Liver (tissue), 9 donors: ENCODE data around the gene PPP2R2C. TPM values are rescaled to one million over a fixed set of nuclear protein-coding genes. Genes with fewer than 3 reads are reported as not detected.

Experiments
- DNase-seq: peaks from one replicate; pipeline ENCODE4 v3.0.0-alpha.2; 2017; ENCODE audit warnings: low spot score
- H3K27ac ChIP-seq, 2 donors: one replicate each; pipeline ENCODE4 v1.7.0; 2013; ENCODE audit warnings: inconsistent platforms in 2 of 2, low read length in 2 of 2, control low read depth in 1 of 2, low read depth in 1 of 2, mild to moderate bottlenecking in 1 of 2
- H3K27me3 ChIP-seq, 4 donors: one replicate each; pipeline versions ENCODE4 v1.6.1 to v1.7.0; 2013; ENCODE audit warnings: low read length in 3 of 4, inconsistent platforms in 1 of 4, mild to moderate bottlenecking in 1 of 4, moderate library complexity in 1 of 4; ENCODE audit not compliant: control insufficient read depth in 4 of 4, insufficient read depth in 4 of 4
- H3K36me3 ChIP-seq, 4 donors: one replicate each; pipeline versions ENCODE4 v1.6.1 to v1.7.0; 2013; ENCODE audit warnings: low read length in 3 of 4, mild to moderate bottlenecking in 3 of 4, low read depth in 1 of 4, moderate library complexity in 1 of 4; ENCODE audit not compliant: control insufficient read depth in 4 of 4, insufficient read depth in 3 of 4
- H3K4me1 ChIP-seq, 4 donors: one replicate each; pipeline versions ENCODE4 v1.6.1 to v1.7.0; 2013; ENCODE audit warnings: low read length in 3 of 4, mild to moderate bottlenecking in 3 of 4, moderate library complexity in 1 of 4; ENCODE audit not compliant: control insufficient read depth in 4 of 4, insufficient read depth in 4 of 4
- H3K4me3 ChIP-seq, 3 donors: one replicate each; pipeline versions ENCODE4 v1.6.1 to v1.7.0; 2013; ENCODE audit warnings: low read length in 3 of 3, control low read depth in 1 of 3, low read depth in 1 of 3, mild to moderate bottlenecking in 1 of 3
- H3K9ac ChIP-seq, 2 donors: one replicate each; pipeline ENCODE4 v1.7.0; 2013; ENCODE audit warnings: low read length in 2 of 2, mild to moderate bottlenecking in 2 of 2, moderate library complexity in 2 of 2, control low read depth in 1 of 2, low read depth in 1 of 2
- H3K9me3 ChIP-seq, 4 donors: one replicate each; pipeline versions ENCODE4 v1.6.1 to v1.7.0; 2013; ENCODE audit warnings: low read length in 3 of 4; ENCODE audit not compliant: control insufficient read depth in 4 of 4
- ATF3 ChIP-seq: IDR thresholded peaks from 2 replicates; pipeline ENCODE4 v1.6.1; 2016; ENCODE audit warnings: antibody characterized with exemption
- CTCF ChIP-seq: fragments of 150-350 bp; IDR thresholded peaks from 2 replicates; pipeline ENCODE4 v1.5.1; 2017; ENCODE audit warnings: improper control_type of control experiment, low read depth, low read length; ENCODE audit not compliant: missing input control
- EGR1 ChIP-seq, 2 donors: IDR thresholded peaks; 2 replicates each; pipeline ENCODE4 v1.6.1; 2016 to 2018; ENCODE audit warnings: antibody characterized with exemption in 2 of 2, low read depth in 2 of 2
- FOXA1 ChIP-seq: IDR thresholded peaks from 2 replicates; pipeline ENCODE4 v1.6.1; 2016; ENCODE audit warnings: antibody characterized with exemption
- FOXA2 ChIP-seq: IDR thresholded peaks from 2 replicates; pipeline ENCODE4 v1.6.1; 2016; ENCODE audit warnings: antibody characterized with exemption
- GABPA ChIP-seq, 2 donors: IDR thresholded peaks in 1 of 2; conservative IDR thresholded peaks in 1 of 2; 2 replicates each; pipeline ENCODE4 v1.6.1; 2016; ENCODE audit warnings: antibody characterized with exemption in 2 of 2, mild to moderate bottlenecking in 1 of 2, moderate library complexity in 1 of 2
- HNF4A ChIP-seq, 2 donors: conservative IDR thresholded peaks; 2 replicates each; pipeline ENCODE4 v1.6.1; 2016; ENCODE audit warnings: antibody characterized with exemption in 2 of 2, mild to moderate bottlenecking in 2 of 2
- HNF4G ChIP-seq: IDR thresholded peaks from 2 replicates; pipeline ENCODE4 v1.6.1; 2016; ENCODE audit warnings: antibody characterized with exemption
- JUND ChIP-seq, 2 donors: IDR thresholded peaks; 2 replicates each; pipeline ENCODE4 v1.6.1; 2016; ENCODE audit warnings: antibody characterized with exemption in 2 of 2
- MAX ChIP-seq: IDR thresholded peaks from 2 replicates; pipeline ENCODE4 v1.6.1; 2016; ENCODE audit warnings: antibody characterized with exemption
- NR2F2 ChIP-seq: IDR thresholded peaks from 2 replicates; pipeline ENCODE4 v1.6.1; 2016; ENCODE audit warnings: antibody characterized with exemption
- RAD21 ChIP-seq, 2 donors: IDR thresholded peaks; 2 replicates each; pipeline ENCODE4 v1.6.1; 2016; ENCODE audit warnings: antibody characterized with exemption in 2 of 2, mild to moderate bottlenecking in 2 of 2
- REST ChIP-seq: IDR thresholded peaks from 2 replicates; pipeline ENCODE4 v1.6.1; 2016; ENCODE audit warnings: antibody characterized with exemption, mild to moderate bottlenecking
- RXRA ChIP-seq, 2 donors: IDR thresholded peaks; 2 replicates each; pipeline ENCODE4 v1.6.1; 2017 to 2018; ENCODE audit warnings: antibody characterized with exemption in 2 of 2, mild to moderate bottlenecking in 1 of 2
- TAF1 ChIP-seq: conservative IDR thresholded peaks from 2 replicates; pipeline ENCODE4 v1.6.1; 2016; ENCODE audit warnings: antibody characterized with exemption, mild to moderate bottlenecking
- YY1 ChIP-seq: IDR thresholded peaks from 2 replicates; pipeline ENCODE4 v1.6.1; 2016; ENCODE audit warnings: antibody characterized with exemption, mild to moderate bottlenecking
- ZBTB33 ChIP-seq: IDR thresholded peaks from 2 replicates; pipeline ENCODE4 v1.6.1; 2016; ENCODE audit warnings: antibody characterized with exemption
- WGBS: extraction: QIAGEN DNeasy Blood & Tissue Kit; methylation state at CpG from one replicate; pipeline ENCODE4 v1.1.7; 2013; 5-methylcytosine and 5-hydroxymethylcytosine counted together
- polyA plus RNA-seq, 2 donors: library from polyadenylated mRNA; stranded (reverse) in 1 of 2; unstranded in 1 of 2; fragments of 200-250 nt in 1 of 2; fragments of >200 nt in 1 of 2; fragmentation: Nextera tagmentation in 1 of 2; extraction: Ambion mirVana in 1 of 2; gene quantifications; one replicate each; pipeline versions ENCODE4 v1.2.1 to v1.2.3, GENCODE V29; 2013 to 2015
- total RNA-seq, 2 donors: library from RNA; depleted of rRNA; stranded (reverse); fragments of >200 nt; gene quantifications; one replicate each; pipeline ENCODE4 v1.2.3, GENCODE V29; 2014
- donor health status: healthy.
- donor health status: healthy.
- donor health status: healthy.
- donor health status: healthy.
- donor health status: healthy.

PPP2R2C gene
- total and polyA plus RNA-seq, 4 donors, result under 0.01 to 0.01 TPM; not detected in 2

- H3K9me3 ChIP-seq, result no peaks in the 10 kb centered on the region
- no peaks in the 10 kb centered on the region for H3K4me1 ChIP-seq
- no peak overlapping the region for H3K4me3 ChIP-seq
- TF ChIP-seq EGR1 (IDR thresholded peaks at IDR 0.05; ENCODE audit: low read depth in 2 of 2), result no peak
- TF ChIP-seq FOXA1, result no peak
- no peak for TF ChIP-seq GABPA (IDR thresholded peaks at IDR 0.05 in 1 of 2, conservative IDR thresholded peaks at IDR 0.05 in 1 of 2)
- no peak for TF ChIP-seq RAD21 (IDR thresholded peaks at IDR 0.05)
- TF ChIP-seq CTCF, result no peak
- no peak for TF ChIP-seq FOXA2
- TF ChIP-seq REST, result no peak
- TF ChIP-seq MAX, result no peak
- no peak for TF ChIP-seq HNF4G
- TF ChIP-seq JUND (IDR thresholded peaks at IDR 0.05), result no peak
- H3K27me3 ChIP-seq, result no peaks in the 10 kb centered on the region
- no peaks in the 10 kb centered on the region for H3K36me3 ChIP-seq
- no peak for DNase-seq
- 59% methylated on average over 2 of the region's 2 CpGs for WGBS
- H3K27ac ChIP-seq, result no peak overlapping the region
- no peak overlapping the region for H3K9ac ChIP-seq
These were observed 151.1 kb downstream of the PPP2R2C start for GRCh38 chr4:6321361-6321760.

- DNase-seq, result no peak
- no peaks in the 10 kb centered on the region for H3K36me3 ChIP-seq
- H3K27ac ChIP-seq, result no peak overlapping the region
- no peaks in the 10 kb centered on the region for H3K27me3 ChIP-seq
- no peaks in the 10 kb centered on the region for H3K9me3 ChIP-seq
- H3K4me3 ChIP-seq, result no peak overlapping the region
- WGBS, result 77% methylated on average over 6 of the region's 6 CpGs
- no peak for TF ChIP-seq NR2F2
- no peak overlapping the region for H3K9ac ChIP-seq
- H3K4me1 ChIP-seq, result no peaks in the 10 kb centered on the region
These were observed 151.8 kb downstream of the PPP2R2C start for GRCh38 chr4:6320663-6321062.

GRCh38 chr4:6319530-6320150 is 152.8 kb downstream of the PPP2R2C start:
- TF ChIP-seq ATF3, result no peak
- no peak for TF ChIP-seq HNF4A (conservative IDR thresholded peaks at IDR 0.05)
- no peak for TF ChIP-seq YY1
- no peak for TF ChIP-seq RXRA (IDR thresholded peaks at IDR 0.05)
- TF ChIP-seq FOXA2, result no peak
- TF ChIP-seq MAX, result no peak
- TF ChIP-seq CTCF, result no peak
- no peak for TF ChIP-seq TAF1
- no peak for TF ChIP-seq FOXA1
- no peak for TF ChIP-seq EGR1 (IDR thresholded peaks at IDR 0.05; ENCODE audit: low read depth in 2 of 2)
- TF ChIP-seq GABPA (IDR thresholded peaks at IDR 0.05 in 1 of 2, conservative IDR thresholded peaks at IDR 0.05 in 1 of 2), result no peak
- TF ChIP-seq ZBTB33, result no peak
- 85% methylated on average over 12 of the region's 12 CpGs for WGBS
- H3K27me3 ChIP-seq, result no peaks in the 10 kb centered on the region
- H3K4me1 ChIP-seq, result no peaks in the 10 kb centered on the region
- no peaks in the 10 kb centered on the region for H3K36me3 ChIP-seq
- H3K9ac ChIP-seq, result no peak overlapping the region
- no peak overlapping the region for H3K27ac ChIP-seq
- no peaks in the 10 kb centered on the region for H3K9me3 ChIP-seq
- no peak for DNase-seq
- H3K4me3 ChIP-seq, result no peak overlapping the region
